H1 (cell line): ENCODE data around the gene SLC9A3. TPM values are rescaled to one million over a fixed set of nuclear protein-coding genes. Genes with fewer than 3 reads are reported as not detected.

Experiments
- CTCF ChIA-PET: fragments of 300-600 bp; sonication (Branson Sonifier 250); formaldehyde crosslinking; loops from one replicate; lab custom pipeline; 2021; ENCODE audit not compliant: partially characterized antibody; lab: Charles Lee
- POLR2A ChIA-PET: fragments of 300-600 bp; sonication (Branson Sonifier 250); formaldehyde crosslinking; loops from one replicate; lab custom pipeline; 2021; ENCODE audit warnings: inconsistent platforms; ENCODE audit not compliant: partially characterized antibody; lab: Charles Lee
- DNase-seq, 2 experiments: peaks; one replicate each; pipeline versions ENCODE4 v3.0.0 to v3.0.0-alpha.2; 2010 to 2022; ENCODE audit warnings: low spot score in 2 of 2, low read depth in 1 of 2, mixed read lengths in 1 of 2
- FAIRE-seq: peaks from 2 replicates; lab custom pipeline; 2011; peaks lifted over from hg19 to GRCh38; lab: Jason Lieb, UNC
- H2AFZ ChIP-seq: 2 replicates; pipeline ENCODE4 v1.8.1; 2012; ENCODE audit warnings: low read length, inconsistent platforms
- H2AK5ac ChIP-seq: 2 replicates; pipeline ENCODE4 v1.6.1; 2013; ENCODE audit warnings: low read depth, low read length
- H2BK120ac ChIP-seq: replicated peaks from 2 replicates; pipeline ENCODE3; 2013; ENCODE audit warnings: low read depth, low read length, inconsistent platforms
- H2BK12ac ChIP-seq: 2 replicates; pipeline ENCODE4 v1.6.1; 2013; ENCODE audit warnings: low read depth, low read length
- H2BK15ac ChIP-seq: 2 replicates; pipeline ENCODE4 v1.6.1; 2013; ENCODE audit warnings: low read length
- H2BK20ac ChIP-seq: 2 replicates; pipeline ENCODE4 v1.6.1; 2013; ENCODE audit warnings: low read length
- H2BK5ac ChIP-seq: 2 replicates; pipeline ENCODE4 v1.6.1; 2013; ENCODE audit warnings: low read depth, low read length
- H3K14ac ChIP-seq: 2 replicates; pipeline ENCODE4 v1.6.1; 2013; ENCODE audit warnings: inconsistent platforms; ENCODE audit not compliant: insufficient read length
- H3K18ac ChIP-seq: 2 replicates; pipeline ENCODE4 v1.6.1; 2013; ENCODE audit warnings: low read length; ENCODE audit errors: extremely low read depth
- H3K23ac ChIP-seq: 2 replicates; pipeline ENCODE4 v1.6.1; 2013; ENCODE audit warnings: inconsistent platforms; ENCODE audit not compliant: insufficient read length
- H3K23me2 ChIP-seq: 2 replicates; pipeline ENCODE4 v1.6.1; 2013; ENCODE audit warnings: low read depth, low read length
- H3K27ac ChIP-seq: 2 replicates; pipeline ENCODE4 v1.6.1; 2011; ENCODE audit warnings: low read depth, low read length, inconsistent platforms
- H3K27me3 ChIP-seq, 4 experiments: replicated peaks in 1 of 4; 1 replicate in 1 of 4; 2 replicates in 3 of 4; pipeline versions ENCODE4 v1.6.1 to v1.8.1; 2011 to 2013; ENCODE audit warnings: low read length in 3 of 4, mild to moderate bottlenecking in 3 of 4, inconsistent platforms in 2 of 4, mixed read lengths in 2 of 4, moderate library complexity in 1 of 4; ENCODE audit not compliant: control insufficient read depth in 3 of 4, insufficient read depth in 3 of 4; ENCODE audit errors: extremely low read depth in 1 of 4
- H3K36me3 ChIP-seq, 4 experiments: 2 replicates each; pipeline versions ENCODE4 v1.6.1 to v1.8.1; 2011 to 2013; ENCODE audit warnings: mild to moderate bottlenecking in 4 of 4, low read length in 3 of 4, moderate library complexity in 2 of 4, control low read depth in 1 of 4, inconsistent platforms in 1 of 4; ENCODE audit not compliant: insufficient read depth in 4 of 4, control insufficient read depth in 2 of 4
- H3K4ac ChIP-seq: replicated peaks from 2 replicates; pipeline ENCODE3; 2013; ENCODE audit warnings: low read length, low read depth, mixed read lengths, inconsistent platforms; ENCODE audit not compliant: insufficient read length
- H3K4me1 ChIP-seq, 4 experiments: replicated peaks in 1 of 4; 1 replicate in 1 of 4; 2 replicates in 3 of 4; pipeline versions ENCODE4 v1.6.1 to v1.8.1; 2011 to 2013; ENCODE audit warnings: low read length in 3 of 4, inconsistent platforms in 2 of 4, mixed read lengths in 1 of 4; ENCODE audit not compliant: insufficient read depth in 4 of 4, control insufficient read depth in 3 of 4
- H3K4me2 ChIP-seq, 2 experiments: 2 replicates each; pipeline versions ENCODE4 v1.6.1 to v1.8.1; 2011 to 2013; ENCODE audit warnings: low read depth in 2 of 2, low read length in 2 of 2, control low read depth in 1 of 2, inconsistent platforms in 1 of 2, mild to moderate bottlenecking in 1 of 2; ENCODE audit not compliant: insufficient read depth in 1 of 2
- H3K4me3 ChIP-seq, 4 experiments: fragments of 200-600, 300-600 bp in 1 of 4; sonication (generic), shearing (Covaris generic), sonication (Bioruptor Twin) in 1 of 4; 2 replicates each; pipeline versions ENCODE4 v1.5.1 to v1.8.1; 2011 to 2016; ENCODE audit warnings: low read length in 4 of 4, low read depth in 3 of 4, control low read depth in 2 of 4, inconsistent platforms in 2 of 4, mild to moderate bottlenecking in 2 of 4, mixed read lengths in 1 of 4, moderate library complexity in 1 of 4; ENCODE audit not compliant: insufficient read depth in 2 of 4; ENCODE audit errors: extremely low read depth in 1 of 4
- H3K56ac ChIP-seq: replicated peaks from 2 replicates; pipeline ENCODE3; 2013; ENCODE audit warnings: low read depth, mild to moderate bottlenecking, mixed read lengths, low read length, inconsistent platforms; ENCODE audit not compliant: insufficient read length
- H3K79me1 ChIP-seq: 2 replicates; pipeline ENCODE4 v1.6.1; 2013; ENCODE audit warnings: low read depth, low read length, control low read depth
- H3K79me2 ChIP-seq, 2 experiments: 2 replicates each; pipeline versions ENCODE4 v1.6.1 to v1.8.1; 2012 to 2013; ENCODE audit warnings: low read length in 2 of 2, mild to moderate bottlenecking in 2 of 2, inconsistent platforms in 1 of 2; ENCODE audit not compliant: insufficient read depth in 2 of 2, control insufficient read depth in 1 of 2
- H3K9ac ChIP-seq, 4 experiments: replicated peaks in 1 of 4; 1 replicate in 1 of 4; 2 replicates in 3 of 4; pipeline versions ENCODE4 v1.6.1 to v1.8.1; 2011 to 2013; ENCODE audit warnings: low read depth in 3 of 4, low read length in 3 of 4, control low read depth in 2 of 4, mild to moderate bottlenecking in 2 of 4, moderate library complexity in 2 of 4, inconsistent platforms in 1 of 4; ENCODE audit errors: extremely low read depth in 1 of 4
- H3K9me3 ChIP-seq, 2 experiments: 2 replicates each; pipeline versions ENCODE4 v1.6.1 to v1.8.1; 2012 to 2013; ENCODE audit warnings: mild to moderate bottlenecking in 2 of 2, moderate library complexity in 2 of 2, control low read depth in 1 of 2, inconsistent platforms in 1 of 2, low read depth in 1 of 2, low read length in 1 of 2, mixed read lengths in 1 of 2; ENCODE audit not compliant: insufficient read depth in 2 of 2
- H4K20me1 ChIP-seq, 2 experiments: replicated peaks in 1 of 2; 2 replicates each; pipeline versions ENCODE3 to v1.8.1; 2011 to 2013; ENCODE audit warnings: inconsistent platforms in 2 of 2, low read length in 2 of 2, mild to moderate bottlenecking in 1 of 2; ENCODE audit not compliant: insufficient read depth in 2 of 2, control insufficient read depth in 1 of 2
- H4K5ac ChIP-seq: 2 replicates; pipeline ENCODE4 v1.6.1; 2013; ENCODE audit warnings: low read length, low read depth, mixed read lengths, inconsistent platforms; ENCODE audit not compliant: insufficient read length
- H4K8ac ChIP-seq: 2 replicates; pipeline ENCODE4 v1.8.0; 2013; ENCODE audit warnings: mild to moderate bottlenecking, moderate library complexity, low read length, inconsistent platforms; ENCODE audit not compliant: insufficient read depth; ENCODE audit errors: extremely low read depth
- H4K91ac ChIP-seq: replicated peaks from 2 replicates; pipeline ENCODE3; 2013; ENCODE audit warnings: low read length, mixed read lengths, inconsistent platforms; ENCODE audit not compliant: insufficient read length
- CTBP2 ChIP-seq: IDR thresholded peaks from 2 replicates; pipeline ENCODE4 v1.7.0; 2011; ENCODE audit warnings: borderline replicate concordance, mild to moderate bottlenecking, moderate library complexity, mixed read lengths, low read length; ENCODE audit not compliant: insufficient read depth, insufficient read length
- POLR2AphosphoS5 ChIP-seq: IDR thresholded peaks from 2 replicates; pipeline ENCODE4 v1.6.1; 2011; ENCODE audit warnings: low read depth, low read length
- RFX5 ChIP-seq: IDR thresholded peaks from 2 replicates; pipeline ENCODE4 v1.6.1; 2011; ENCODE audit warnings: low read depth, low read length, improper control_type of control experiment, borderline replicate concordance
- WGBS, 2 experiments: shearing (Covaris generic) in 1 of 2; methylation state at CpG; one replicate each; pipeline versions ENCODE4 v1.1.6 to v1.1.7; 2013 to 2015; ENCODE audit warnings: low lambda C conversion rate in 2 of 2, mixed read lengths in 2 of 2, inconsistent platforms in 1 of 2, low coverage in 1 of 2, missing lambda C conversion rate in 1 of 2; ENCODE audit not compliant: insufficient replicate concordance in 2 of 2, insufficient coverage in 1 of 2, insufficient read length in 1 of 2; ENCODE audit errors: extremely low coverage in 1 of 2, missing lambda C conversion rate in 1 of 2; 5-methylcytosine and 5-hydroxymethylcytosine counted together
- polyA plus RNA-seq, 7 experiments: library from polyadenylated mRNA; depleted of rRNA in 3 of 7; stranded (reverse) in 5 of 7; unstranded in 2 of 7; fragments of >200 nt in 5 of 7; fragments of 200-250 nt in 2 of 7; gene quantifications; 1 replicate in 5 of 7; 2 replicates in 1 of 7; 4 replicates in 1 of 7; pipeline versions ENCODE4 v1.2.1 to v1.2.3, GENCODE V29; 2011 to 2013; ENCODE audit warnings: missing spikeins in 2 of 7, mixed read lengths in 2 of 7
- total RNA-seq: library from RNA; stranded (reverse); fragmentation: NEBNext Ultra II Directional; extraction: Animal tissue kit (Norgen Biotek cat#: 25700); gene quantifications from 2 replicates; pipeline ENCODE4 v1.2.1, GENCODE V29; 2021

SLC9A3 gene
- total and polyA plus RNA-seq, 2 of the 8 experiments (the other 6 are each of a cell fraction or from before 2014, with no cell fraction given) = 0.95 to 1.0 TPM

- Histone ChIP-seq H3K27me3 (peaks cover 2 to 12% (median 6%) of the 10 kb centered on the region in 4 experiments; a peak in 5 of 7 replicates), H2BK5ac (no peak overlapping the region), H2BK12ac (no peak overlapping the region), H2BK15ac (no peak overlapping the region), H3K27ac (no peak overlapping the region), H4K8ac (no peak overlapping the region), H3K9ac (no peak overlapping the region), H3K23ac (no peak overlapping the region), H3K79me1 (no peaks in the 10 kb centered on the region), H4K5ac (no peak overlapping the region), H2BK20ac (no peak overlapping the region), H3K56ac (no peak overlapping the region), H2AK5ac (no peak overlapping the region), H4K91ac (no peak overlapping the region), H3K79me2 (no peaks in the 10 kb centered on the region), H3K9me3 (no peaks in the 10 kb centered on the region), H3K4me3 (no peak overlapping the region), H2BK120ac (no peak overlapping the region), H3K4ac (no peak overlapping the region), H4K20me1 (no peaks in the 10 kb centered on the region), H3K4me1 (no peaks in the 10 kb centered on the region), H3K14ac (no peak overlapping the region), H3K36me3 (no peaks in the 10 kb centered on the region), H3K18ac (no peak overlapping the region), H3K23me2 (no peaks in the 10 kb centered on the region), H2AFZ (no peak overlapping the region), H3K4me2 (no peak overlapping the region)
- DNase-seq = no peak
- 96% methylated on average over 21 of the region's 21 CpGs; no CpG with 5 or more reads in 1 of the 2 experiments for WGBS, 2 experiments
- POLR2A ChIA-PET = no interaction called here
- no peak for FAIRE-seq
- TF ChIP-seq RFX5 = no peak
- TF ChIP-seq CTBP2 = no peak
- no peak for TF ChIP-seq POLR2AphosphoS5
- CTCF ChIA-PET = interaction anchor here (0.8 kb wide), 1 partner anchor 232 kb away, joined by 4 read pairs; no protein-coding TSS in a partner anchor
These were observed 45.7 kb upstream of the SLC9A3 start for GRCh38 chr5:569868-570361.
